IPS-15b (cell line): ENCODE measurements around the gene MYH14.

Source experiments
- H3K27me3 ChIP-seq: one replicate; pipeline ENCODE4 v1.6.1; 2013; ENCODE audit warnings: low read length; ENCODE audit not compliant: control insufficient read depth, insufficient read depth
- H3K36me3 ChIP-seq: one replicate; pipeline ENCODE4 v1.6.1; 2013; ENCODE audit warnings: low read length; ENCODE audit not compliant: control insufficient read depth, insufficient read depth
- H3K4me1 ChIP-seq: one replicate; pipeline ENCODE4 v1.6.1; 2013; ENCODE audit warnings: mild to moderate bottlenecking, low read length; ENCODE audit not compliant: control insufficient read depth, insufficient read depth
- H3K4me3 ChIP-seq: one replicate; pipeline ENCODE4 v1.5.1; 2013; ENCODE audit warnings: low read depth, low read length
- H3K9ac ChIP-seq: one replicate; pipeline ENCODE4 v1.6.1; 2013; ENCODE audit warnings: low read depth, mild to moderate bottlenecking, low read length
- H3K9me3 ChIP-seq: one replicate; pipeline ENCODE4 v1.6.1; 2013; ENCODE audit warnings: mild to moderate bottlenecking, low read length; ENCODE audit not compliant: control insufficient read depth, insufficient read depth

MYH14 gene

GRCh38 chr19:50196322-50196932 lies 7.0 kb upstream of the MYH14 start:
- Histone ChIP-seq H3K4me1 (no peaks in the 10 kb centered on the region), H3K9ac (no peak overlapping the region), H3K36me3 (no peaks in the 10 kb centered on the region), H3K9me3 (no peaks in the 10 kb centered on the region), H3K27me3 (peaks cover 13% of the 10 kb centered on the region), H3K4me3 (no peak overlapping the region)

GRCh38 chr19:50197348-50197747 lies 6.1 kb upstream of the MYH14 start:
- Histone ChIP-seq H3K27me3 (peaks cover 17% of the 10 kb centered on the region), H3K9me3 (no peaks in the 10 kb centered on the region), H3K4me1 (no peaks in the 10 kb centered on the region), H3K36me3 (no peaks in the 10 kb centered on the region), H3K9ac (no peak overlapping the region), H3K4me3 (no peak overlapping the region)

GRCh38 chr19:50198431-50199258 lies 4.8 kb upstream of the MYH14 start:
- peaks cover 23% of the 10 kb centered on the region for H3K27me3 ChIP-seq
- no peaks in the 10 kb centered on the region for H3K36me3 ChIP-seq
- H3K4me3 ChIP-seq: no peak overlapping the region
- no peaks in the 10 kb centered on the region for H3K4me1 ChIP-seq
- no peaks in the 10 kb centered on the region for H3K9me3 ChIP-seq
- H3K9ac ChIP-seq: no peak overlapping the region

GRCh38 chr19:50199259-50199555 lies 4.2 kb upstream of the MYH14 start:
- Histone ChIP-seq H3K36me3 (no peaks in the 10 kb centered on the region), H3K9me3 (no peaks in the 10 kb centered on the region), H3K9ac (no peak overlapping the region), H3K4me3 (no peak overlapping the region), H3K4me1 (peaks cover 2% of the 10 kb centered on the region), H3K27me3 (peaks cover 25% of the 10 kb centered on the region)

GRCh38 chr19:50202386-50202785 lies 1.0 kb upstream of the MYH14 start:
- no peak overlapping the region for H3K9ac ChIP-seq
- H3K36me3 ChIP-seq: no peaks in the 10 kb centered on the region
- peaks cover 6% of the 10 kb centered on the region for H3K4me1 ChIP-seq
- H3K27me3 ChIP-seq: peaks cover 25% of the 10 kb centered on the region
- H3K4me3 ChIP-seq: no peak overlapping the region
- no peaks in the 10 kb centered on the region for H3K9me3 ChIP-seq

GRCh38 chr19:50202962-50203280 lies 501 bp upstream of the MYH14 start:
- Histone ChIP-seq H3K9ac (no peak overlapping the region), H3K4me1 (peaks cover 6% of the 10 kb centered on the region), H3K4me3 (peak overlapping the region; percentile 45), H3K27me3 (peaks cover 25% of the 10 kb centered on the region), H3K9me3 (no peaks in the 10 kb centered on the region), H3K36me3 (no peaks in the 10 kb centered on the region)

- Histone ChIP-seq H3K4me3 (peak overlapping the region; percentile 48), H3K27me3 (peaks cover 25% of the 10 kb centered on the region), H3K4me1 (peaks cover 6% of the 10 kb centered on the region), H3K36me3 (no peaks in the 10 kb centered on the region), H3K9ac (no peak overlapping the region), H3K9me3 (no peaks in the 10 kb centered on the region)
Measured at GRCh38 chr19:50204081-50204428, 633 bp downstream of the MYH14 start.

- Histone ChIP-seq H3K27me3 (peaks cover 22% of the 10 kb centered on the region), H3K36me3 (no peaks in the 10 kb centered on the region), H3K9ac (no peak overlapping the region), H3K4me3 (peak overlapping the region; percentile 70), H3K9me3 (no peaks in the 10 kb centered on the region), H3K4me1 (peaks cover 6% of the 10 kb centered on the region)
Measured at GRCh38 chr19:50204811-50205675, 1.6 kb downstream of the MYH14 start.

- H3K9ac ChIP-seq: no peak overlapping the region
- H3K36me3 ChIP-seq: no peaks in the 10 kb centered on the region
- H3K4me3 ChIP-seq: peak overlapping the region; percentile 70
- H3K9me3 ChIP-seq: no peaks in the 10 kb centered on the region
- H3K4me1 ChIP-seq: peaks cover 6% of the 10 kb centered on the region
- H3K27me3 ChIP-seq: peaks cover 21% of the 10 kb centered on the region
Measured at GRCh38 chr19:50205681-50206138, 2.3 kb downstream of the MYH14 start.

- no peak overlapping the region for H3K9ac ChIP-seq
- peaks cover 6% of the 10 kb centered on the region for H3K4me1 ChIP-seq
- H3K9me3 ChIP-seq: no peaks in the 10 kb centered on the region
- H3K36me3 ChIP-seq: no peaks in the 10 kb centered on the region
- H3K27me3 ChIP-seq: peaks cover 16% of the 10 kb centered on the region
- H3K4me3 ChIP-seq: peak overlapping the region; percentile 70
Measured at GRCh38 chr19:50206191-50206590, 2.8 kb downstream of the MYH14 start.

GRCh38 chr19:50207730-50208129 lies 4.3 kb downstream of the MYH14 start:
- H3K27me3 ChIP-seq: peaks cover 7% of the 10 kb centered on the region
- H3K36me3 ChIP-seq: no peaks in the 10 kb centered on the region
- peaks cover 6% of the 10 kb centered on the region for H3K4me1 ChIP-seq
- H3K9me3 ChIP-seq: no peaks in the 10 kb centered on the region
- H3K9ac ChIP-seq: no peak overlapping the region
- no peak overlapping the region for H3K4me3 ChIP-seq
